Kidney epithelial cell (primary cell): ENCODE results near the gene DNER. TPM values are rescaled to one million over a fixed set of nuclear protein-coding genes. Genes with fewer than 3 reads are reported as not detected.

ENCODE experiments used
- DNase-seq: peaks from one replicate; pipeline ENCODE4 v3.0.0-alpha.2; 2010; ENCODE audit warnings: low read depth
- H3K27me3 ChIP-seq: 2 replicates; pipeline ENCODE4 v1.6.0; 2011; ENCODE audit warnings: low read length; ENCODE audit not compliant: control insufficient read depth, insufficient read depth
- H3K36me3 ChIP-seq: 2 replicates; pipeline ENCODE4 v1.5.1; 2011; ENCODE audit warnings: low read length; ENCODE audit not compliant: control insufficient read depth, insufficient read depth
- H3K4me3 ChIP-seq: 2 replicates; pipeline ENCODE4 v1.5.1; 2011; ENCODE audit warnings: low read depth, mild to moderate bottlenecking, control low read depth, low read length
- total RNA-seq: library from RNA; depleted of rRNA; stranded (reverse); fragments of >200 nt; gene quantifications from 2 replicates; pipeline ENCODE4 v1.2.3, GENCODE V29; 2015
- TF ChIP-seq, protein P1 (sequence below): IDR thresholded peaks from 2 replicates; pipeline ENCODE4 v1.5.1; 2011; ENCODE audit warnings: mild to moderate bottlenecking, moderate library complexity, low read length, control low read depth, inconsistent platforms; ENCODE audit not compliant: insufficient read depth, poor library complexity, severe bottlenecking

Gene DNER
- total RNA-seq, 1 donor from 2014 or later: 5.5 TPM

GRCh38 chr2:229714736-229715541 is 584 bp upstream of the DNER start:
- DNase-seq: peak; percentile 7
- TF ChIP-seq, protein P1, sequence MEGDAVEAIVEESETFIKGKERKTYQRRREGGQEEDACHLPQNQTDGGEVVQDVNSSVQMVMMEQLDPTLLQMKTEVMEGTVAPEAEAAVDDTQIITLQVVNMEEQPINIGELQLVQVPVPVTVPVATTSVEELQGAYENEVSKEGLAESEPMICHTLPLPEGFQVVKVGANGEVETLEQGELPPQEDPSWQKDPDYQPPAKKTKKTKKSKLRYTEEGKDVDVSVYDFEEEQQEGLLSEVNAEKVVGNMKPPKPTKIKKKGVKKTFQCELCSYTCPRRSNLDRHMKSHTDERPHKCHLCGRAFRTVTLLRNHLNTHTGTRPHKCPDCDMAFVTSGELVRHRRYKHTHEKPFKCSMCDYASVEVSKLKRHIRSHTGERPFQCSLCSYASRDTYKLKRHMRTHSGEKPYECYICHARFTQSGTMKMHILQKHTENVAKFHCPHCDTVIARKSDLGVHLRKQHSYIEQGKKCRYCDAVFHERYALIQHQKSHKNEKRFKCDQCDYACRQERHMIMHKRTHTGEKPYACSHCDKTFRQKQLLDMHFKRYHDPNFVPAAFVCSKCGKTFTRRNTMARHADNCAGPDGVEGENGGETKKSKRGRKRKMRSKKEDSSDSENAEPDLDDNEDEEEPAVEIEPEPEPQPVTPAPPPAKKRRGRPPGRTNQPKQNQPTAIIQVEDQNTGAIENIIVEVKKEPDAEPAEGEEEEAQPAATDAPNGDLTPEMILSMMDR: no peak
- H3K4me3 ChIP-seq: peak overlapping the region; percentile 23
- peaks cover 31% of the 10 kb centered on the region for H3K27me3 ChIP-seq
- H3K36me3 ChIP-seq: no peaks in the 10 kb centered on the region

GRCh38 chr2:229713371-229714079 is 830 bp downstream of the DNER start:
- H3K36me3 ChIP-seq: no peaks in the 10 kb centered on the region
- no peak for DNase-seq
- H3K4me3 ChIP-seq: peak overlapping the region; percentile 22
- peaks cover 33% of the 10 kb centered on the region for H3K27me3 ChIP-seq
- TF ChIP-seq, protein P1: peak; percentile 14

DNA sequence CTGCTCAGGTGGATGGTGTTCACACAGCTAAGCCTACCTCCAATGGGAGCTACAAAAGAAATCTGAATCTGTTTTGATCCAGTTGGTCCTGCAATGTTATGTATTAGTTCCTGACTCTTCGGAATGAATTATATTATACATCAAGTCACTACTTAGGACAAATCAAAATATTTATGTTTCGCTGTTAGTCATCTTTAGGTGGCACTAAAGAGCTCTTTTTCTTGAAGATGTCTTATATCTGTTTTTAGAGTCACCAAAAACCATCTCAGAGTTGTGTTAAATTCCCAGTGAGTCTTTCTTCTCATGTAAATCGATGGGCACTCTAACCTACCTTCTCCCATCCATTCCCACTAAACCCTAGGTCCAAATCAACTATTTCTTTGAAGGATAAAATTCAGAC is 2.2 kb downstream of the DNER start:
- TF ChIP-seq, protein P1: no peak
- DNase-seq: no peak
- Histone ChIP-seq H3K27me3 (peaks cover 32% of the 10 kb centered on the region), H3K4me3 (no peak overlapping the region), H3K36me3 (no peaks in the 10 kb centered on the region)

DNA sequence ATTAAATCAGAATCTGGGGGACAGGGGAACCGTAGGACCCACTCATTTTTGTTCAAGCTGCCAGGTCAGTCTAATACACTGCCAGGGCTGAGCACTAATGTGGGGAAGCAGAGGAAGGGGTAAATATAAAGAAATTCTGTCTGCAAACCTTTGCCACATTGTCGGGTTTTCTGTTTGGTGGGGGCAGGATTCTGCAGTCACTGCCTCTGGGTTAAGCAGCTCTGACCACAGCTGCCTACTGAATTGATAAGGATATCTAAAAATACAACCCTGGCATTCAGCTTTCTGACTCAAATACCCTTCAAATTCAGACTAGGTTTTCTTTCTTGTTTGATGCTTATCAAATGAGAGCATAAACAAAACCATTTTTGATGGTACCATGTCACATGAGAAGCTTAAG is 6.0 kb downstream of the DNER start:
- TF ChIP-seq, protein P1: no peak
- no peak for DNase-seq
- no peak overlapping the region for H3K4me3 ChIP-seq
- no peaks in the 10 kb centered on the region for H3K36me3 ChIP-seq
- H3K27me3 ChIP-seq: peaks cover 8% of the 10 kb centered on the region

GRCh38 chr2:229703909-229704630 is 10.3 kb downstream of the DNER start:
- TF ChIP-seq, protein P1: no peak
- Histone ChIP-seq H3K4me3 (no peak overlapping the region), H3K27me3 (peaks cover 2% of the 10 kb centered on the region), H3K36me3 (no peaks in the 10 kb centered on the region)
- no peak for DNase-seq
